Measurements from ENCODE around the gene CEP112. TPM values are rescaled to one million over a fixed set of nuclear protein-coding genes. Genes with fewer than 3 reads are reported as not detected.

CEP112 gene
- total RNA-seq, 1 donor from 2014 or later, result 26.3 TPM

DNA sequence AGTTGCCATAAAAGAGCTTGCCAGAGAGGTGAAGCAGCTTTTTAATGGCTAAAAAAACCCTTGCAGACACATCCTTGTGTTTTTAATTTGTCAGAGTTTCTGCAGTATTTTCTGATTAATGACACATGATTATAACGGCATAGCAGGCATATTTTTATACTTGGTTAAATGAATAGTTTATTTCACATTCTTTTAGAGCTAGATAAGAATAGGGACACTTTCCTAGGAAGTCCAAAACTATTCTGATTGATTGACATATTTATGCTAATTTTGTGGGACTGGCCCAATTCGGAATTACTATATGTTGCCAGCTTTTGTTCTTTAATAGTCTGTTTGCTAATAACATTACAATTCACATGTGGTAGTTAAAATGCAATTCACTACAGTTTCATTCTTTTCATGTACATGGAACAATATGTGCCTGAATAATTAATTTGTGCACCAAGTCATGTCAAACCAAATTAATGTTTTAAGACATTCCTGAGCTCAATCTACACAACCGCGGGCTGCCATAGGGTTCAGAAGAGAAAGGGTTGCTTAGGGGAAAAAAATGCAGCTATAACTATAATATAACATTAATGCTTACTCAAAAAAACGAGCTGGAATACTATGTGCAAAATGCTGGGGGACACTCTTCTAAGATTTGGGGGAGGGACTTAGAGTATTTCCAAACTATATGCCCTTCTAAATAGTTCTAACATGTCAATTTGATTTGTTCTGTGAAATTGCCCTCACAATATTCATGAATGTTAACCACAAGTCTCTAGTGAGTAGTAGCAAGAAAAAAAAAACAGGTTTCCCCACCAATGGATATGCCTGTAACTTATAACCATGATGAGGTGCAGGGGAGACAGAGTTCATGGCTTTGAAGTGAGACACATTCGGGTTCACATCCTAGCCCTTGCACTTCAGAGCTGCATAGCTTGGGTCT lies 305.4 kb downstream of the CEP112 start:
- no peak overlapping the region for H3K4me3 Mint-ChIP-seq (ENCODE audit: unreplicated experiment)
- no peak for DNase-seq (ENCODE audit: low spot score)
- TF ChIP-seq, protein P1, sequence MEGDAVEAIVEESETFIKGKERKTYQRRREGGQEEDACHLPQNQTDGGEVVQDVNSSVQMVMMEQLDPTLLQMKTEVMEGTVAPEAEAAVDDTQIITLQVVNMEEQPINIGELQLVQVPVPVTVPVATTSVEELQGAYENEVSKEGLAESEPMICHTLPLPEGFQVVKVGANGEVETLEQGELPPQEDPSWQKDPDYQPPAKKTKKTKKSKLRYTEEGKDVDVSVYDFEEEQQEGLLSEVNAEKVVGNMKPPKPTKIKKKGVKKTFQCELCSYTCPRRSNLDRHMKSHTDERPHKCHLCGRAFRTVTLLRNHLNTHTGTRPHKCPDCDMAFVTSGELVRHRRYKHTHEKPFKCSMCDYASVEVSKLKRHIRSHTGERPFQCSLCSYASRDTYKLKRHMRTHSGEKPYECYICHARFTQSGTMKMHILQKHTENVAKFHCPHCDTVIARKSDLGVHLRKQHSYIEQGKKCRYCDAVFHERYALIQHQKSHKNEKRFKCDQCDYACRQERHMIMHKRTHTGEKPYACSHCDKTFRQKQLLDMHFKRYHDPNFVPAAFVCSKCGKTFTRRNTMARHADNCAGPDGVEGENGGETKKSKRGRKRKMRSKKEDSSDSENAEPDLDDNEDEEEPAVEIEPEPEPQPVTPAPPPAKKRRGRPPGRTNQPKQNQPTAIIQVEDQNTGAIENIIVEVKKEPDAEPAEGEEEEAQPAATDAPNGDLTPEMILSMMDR (IDR thresholded peaks at IDR 0.05; ENCODE audit: unreplicated experiment), result no peak
- no peaks in the 10 kb centered on the region for H3K9me3 Mint-ChIP-seq (ENCODE audit: unreplicated experiment)
- no peaks in the 10 kb centered on the region for H3K4me1 Mint-ChIP-seq (ENCODE audit: unreplicated experiment)
- H3K27me3 Mint-ChIP-seq (ENCODE audit: unreplicated experiment), result peaks cover 2% of the 10 kb centered on the region
- no peaks in the 10 kb centered on the region for H3K36me3 Mint-ChIP-seq (ENCODE audit: low read depth, unreplicated experiment)
- no peak overlapping the region for H3K27ac Mint-ChIP-seq (ENCODE audit: unreplicated experiment)

DNA sequence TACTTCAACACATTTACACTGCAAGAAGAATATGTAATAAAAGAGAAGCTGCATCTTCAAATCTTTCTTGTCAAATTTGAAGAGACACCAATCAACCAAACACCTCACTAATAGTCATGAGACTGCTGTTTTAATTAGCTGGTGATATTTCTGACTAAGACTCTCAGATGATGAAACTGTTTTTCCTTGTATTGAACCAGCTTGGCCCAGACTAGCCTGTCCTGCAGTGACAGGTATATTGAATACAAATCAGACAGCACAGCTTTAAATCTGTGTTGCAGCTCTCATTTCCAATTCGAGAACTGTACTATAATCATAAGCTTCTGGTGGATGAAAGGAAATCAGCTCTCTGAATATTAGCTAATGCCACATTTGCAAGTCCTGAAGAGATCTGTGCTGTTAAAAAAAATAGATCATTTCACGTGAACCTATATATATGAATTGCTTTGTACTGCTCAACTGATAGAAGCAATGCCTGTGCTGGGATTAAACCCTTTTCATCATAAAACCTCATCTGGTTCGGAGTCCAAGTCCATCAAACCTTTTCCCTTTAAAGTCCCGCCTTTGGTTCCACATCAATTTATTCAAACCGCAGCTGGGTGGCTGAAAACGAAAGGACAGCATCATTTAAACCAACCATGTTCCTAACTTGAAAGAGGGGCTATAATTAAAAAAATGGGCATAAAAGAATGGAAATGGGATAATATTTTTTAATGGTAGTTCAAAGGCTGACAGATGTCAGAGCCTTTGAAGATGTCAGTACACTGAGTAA lies 306.2 kb downstream of the CEP112 start:
- no peaks in the 10 kb centered on the region for H3K36me3 Mint-ChIP-seq (ENCODE audit: low read depth, unreplicated experiment)
- H3K4me1 Mint-ChIP-seq (ENCODE audit: unreplicated experiment), result no peaks in the 10 kb centered on the region

DNA sequence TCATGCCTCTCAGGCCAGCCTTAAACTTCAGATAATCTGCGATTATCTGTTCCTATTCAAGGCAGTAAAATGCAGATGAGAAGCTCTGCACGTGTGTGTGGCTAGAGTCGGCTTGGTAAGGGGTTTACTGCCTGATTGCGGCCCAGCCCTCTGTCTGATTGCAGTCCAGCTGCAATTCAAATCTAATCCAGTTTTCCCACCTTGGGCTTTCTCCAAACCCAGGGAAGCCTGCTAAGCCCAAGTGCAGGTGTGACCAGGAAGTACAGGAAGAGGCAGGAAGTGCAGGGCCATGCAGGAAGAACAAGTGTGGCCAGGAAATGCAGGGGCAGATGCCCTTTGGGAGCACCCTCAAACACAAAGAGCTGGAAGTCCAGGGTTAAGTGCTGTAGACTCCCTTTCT lies 314.9 kb downstream of the CEP112 start:
- no peak for DNase-seq (ENCODE audit: low spot score)
- Mint-ChIP-seq H3K27ac (ENCODE audit: unreplicated experiment) (no peak overlapping the region), H3K4me3 (ENCODE audit: unreplicated experiment) (no peak overlapping the region), H3K27me3 (ENCODE audit: unreplicated experiment) (no peaks in the 10 kb centered on the region), H3K9me3 (ENCODE audit: unreplicated experiment) (no peaks in the 10 kb centered on the region), H3K36me3 (ENCODE audit: low read depth, unreplicated experiment) (peaks cover 14% of the 10 kb centered on the region), H3K4me1 (ENCODE audit: unreplicated experiment) (peaks cover 9% of the 10 kb centered on the region)
- TF ChIP-seq, protein P1 (IDR thresholded peaks at IDR 0.05; ENCODE audit: unreplicated experiment), result no peak

More for the DNA sequence above, 306.2 kb downstream of the CEP112 start:
- Mint-ChIP-seq H3K9me3 (ENCODE audit: unreplicated experiment) (no peaks in the 10 kb centered on the region), H3K27ac (ENCODE audit: unreplicated experiment) (no peak overlapping the region), H3K27me3 (ENCODE audit: unreplicated experiment) (peaks cover 2% of the 10 kb centered on the region), H3K4me3 (ENCODE audit: unreplicated experiment) (no peak overlapping the region)
- no peak for DNase-seq (ENCODE audit: low spot score)
- TF ChIP-seq, protein P1 (IDR thresholded peaks at IDR 0.05; ENCODE audit: unreplicated experiment), result no peak

DNA sequence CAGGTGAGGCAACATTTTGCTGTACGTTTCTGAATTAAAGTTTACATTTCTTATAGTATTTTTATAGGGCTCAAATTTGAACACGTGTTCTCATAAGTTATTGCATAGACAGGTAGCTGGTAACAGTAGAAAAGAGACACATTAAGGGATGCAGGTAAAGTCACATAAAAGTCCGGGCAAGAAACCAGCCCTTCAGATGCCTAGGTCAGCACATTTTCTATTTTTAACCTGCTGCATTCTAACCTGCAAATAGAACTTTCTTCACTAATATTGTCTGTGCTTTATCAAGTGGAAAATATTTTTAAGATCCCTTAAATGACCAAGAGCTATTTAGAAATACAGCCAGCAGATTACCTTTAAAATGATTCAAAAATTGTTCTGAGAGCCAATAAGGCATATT lies 323.1 kb downstream of the CEP112 start:
- TF ChIP-seq, protein P1 (IDR thresholded peaks at IDR 0.05; ENCODE audit: unreplicated experiment), result no peak
- peaks cover 13% of the 10 kb centered on the region for H3K36me3 Mint-ChIP-seq (ENCODE audit: low read depth, unreplicated experiment)
- DNase-seq (ENCODE audit: low spot score), result no peak
- no peaks in the 10 kb centered on the region for H3K4me1 Mint-ChIP-seq (ENCODE audit: unreplicated experiment)
- H3K4me3 Mint-ChIP-seq (ENCODE audit: unreplicated experiment), result no peak overlapping the region
- no peaks in the 10 kb centered on the region for H3K9me3 Mint-ChIP-seq (ENCODE audit: unreplicated experiment)
- H3K27ac Mint-ChIP-seq (ENCODE audit: unreplicated experiment), result no peak overlapping the region
- peaks cover 4% of the 10 kb centered on the region for H3K27me3 Mint-ChIP-seq (ENCODE audit: unreplicated experiment)
